ENCODE results near the gene GRID2. TPM values are rescaled to one million over a fixed set of nuclear protein-coding genes. Genes with fewer than 3 reads are reported as not detected.

Gene GRID2
- total and polyA plus RNA-seq, 9 of the 15 experiments (the other 6 are each of a cell fraction or from before 2014, with no cell fraction given) = 0.04 TPM; not detected in 7

DNA sequence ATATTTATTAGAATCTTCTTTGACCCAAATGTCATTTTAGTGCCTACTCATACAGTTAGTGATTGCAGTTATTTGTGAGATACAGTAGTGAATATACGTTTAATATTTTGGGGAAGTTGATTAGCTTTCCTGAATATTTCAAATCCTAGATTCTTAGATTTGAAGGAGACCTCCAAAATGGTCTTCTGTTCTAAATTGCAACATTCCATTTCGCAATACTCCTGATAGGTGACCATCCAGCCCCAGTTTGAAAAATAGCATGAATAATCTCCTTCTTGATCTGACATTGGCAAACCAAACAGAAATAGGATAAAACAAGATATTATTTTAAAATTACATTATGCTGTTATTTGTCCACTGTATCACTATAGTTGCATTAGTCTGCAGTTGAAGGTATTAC is 505.6 kb downstream of the GRID2 start:
- Histone ChIP-seq H3K4me3 (no peak overlapping the region), H3K4me2 (ENCODE audit: insufficient read depth, low read length) (no peak overlapping the region), H3K27me3 (ENCODE audit: control insufficient read depth in 2 of 2, insufficient read depth in 2 of 2, low read length in 2 of 2) (no peaks in the 10 kb centered on the region), H3K9me3 (replicated peaks; ENCODE audit: control insufficient read depth, insufficient read depth, low read depth, low read length) (no peaks in the 10 kb centered on the region; the same call in 1 of the 2 replicates), H3K36me3 (ENCODE audit: control insufficient read depth, insufficient read depth, low read length) (no peaks in the 10 kb centered on the region), H3K9ac (ENCODE audit: insufficient read depth in 1 of 2, low read depth in 2 of 2, low read length in 2 of 2) (no peak overlapping the region), H3K27ac (ENCODE audit: extremely low read depth, low read depth, low read length) (no peak overlapping the region), H4K20me1 (replicated peaks; ENCODE audit: control insufficient read depth, insufficient read depth, low read length) (no peaks in the 10 kb centered on the region), H3K79me2 (ENCODE audit: control insufficient read depth, insufficient read depth, low read length) (no peaks in the 10 kb centered on the region), H3K4me1 (replicated peaks in 1 of 2; ENCODE audit: control insufficient read depth in 2 of 2, insufficient read depth in 2 of 2, low read length in 2 of 2) (no peaks in the 10 kb centered on the region), H3K9me1 (ENCODE audit: control insufficient read depth, insufficient read depth, low read length) (no peaks in the 10 kb centered on the region), H2AFZ (ENCODE audit: low read depth, low read length) (no peak overlapping the region)
- no peak for DNase-seq (ENCODE audit: extremely low read depth in 1 of 4, low spot score in 3 of 4)
- ChIA-PET CTCF (ENCODE audit: low intra/inter-chr PET ratio) (no interaction called here), POLR2A (no interaction called here)
- no peak for ATAC-seq
- TF ChIP-seq ZNF644 (tag; IDR thresholded peaks at IDR 0.05; ENCODE audit: low read depth) = no peak
- no peak for TF ChIP-seq ZNF561 (CRISPR knock-in tag; conservative IDR thresholded peaks at IDR 0.05)
- no peak for TF ChIP-seq ZNF766 (CRISPR knock-in tag; conservative IDR thresholded peaks at IDR 0.05)
- TF ChIP-seq, protein P1, sequence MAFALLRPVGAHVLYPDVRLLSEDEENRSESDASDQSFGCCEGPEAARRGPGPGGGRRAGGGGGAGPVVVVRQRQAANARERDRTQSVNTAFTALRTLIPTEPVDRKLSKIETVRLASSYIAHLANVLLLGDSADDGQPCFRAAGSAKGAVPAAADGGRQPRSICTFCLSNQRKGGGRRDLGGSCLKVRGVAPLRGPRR (CRISPR knock-in tag; IDR thresholded peaks at IDR 0.05) = no peak
- TF ChIP-seq PHB (CRISPR knock-in tag; IDR thresholded peaks at IDR 0.05) = no peak
- no peak for TF ChIP-seq U2AF1 (optimal IDR thresholded peaks at IDR 0.05; ENCODE audit: low read depth, low read length)
- TF ChIP-seq ZNF239 (CRISPR knock-in tag; IDR thresholded peaks at IDR 0.05) = no peak
- no peak for TF ChIP-seq SNRNP70 (optimal IDR thresholded peaks at IDR 0.05; ENCODE audit: low read depth, low read length)
- TF ChIP-seq MYC (IDR thresholded peaks at IDR 0.05; ENCODE audit: low read depth, low read length) = no peak
- TF ChIP-seq MYC (CRISPR knock-in tag; IDR thresholded peaks at IDR 0.05; ENCODE audit: borderline replicate concordance, low read depth) = no peak
- WGBS (ENCODE audit: insufficient coverage, low coverage, missing lambda C conversion rate) = 0% methylated on average over 2 of the region's 2 CpGs
- in situ Hi-C loops (cut with MboI) (no loop called here), intact Hi-C loops (cut with micrococcal nuclease) (no loop called here)
- no peak for FAIRE-seq
- no TSS peak for BruUV-seq (replicated peaks)
